K562 (cell line): ENCODE data around the gene CAPN2. TPM values are rescaled to one million over a fixed set of nuclear protein-coding genes. Genes with fewer than 3 reads are reported as not detected.
A peak's percentile ranks its signal among the peaks of the same experiment; 100 is the strongest.

Experiments used
- ATF6 ChIP-seq: sonication (generic); formaldehyde crosslinking; IDR thresholded peaks from 2 replicates; pipeline ENCODE4 v1.4.0; 2020; ENCODE audit warnings: mild to moderate bottlenecking, missing genetic modification reagents
- BRD9 ChIP-seq: fragments of 450-650 bp; IDR thresholded peaks from 2 replicates; pipeline ENCODE4 v1.6.1; 2018; ENCODE audit warnings: low read depth; ENCODE audit not compliant: partially characterized antibody
- FOXP4 ChIP-seq: sonication (generic); formaldehyde crosslinking; IDR thresholded peaks from 2 replicates; pipeline ENCODE4 v1.8.0; 2022; ENCODE audit warnings: mild to moderate bottlenecking, missing genetic modification reagents, borderline replicate concordance
- JUND ChIP-seq, 2 experiments: IDR thresholded peaks; 2 replicates in 1 of 2; 3 replicates in 1 of 2; pipeline ENCODE4 v1.6.1; 2011; ENCODE audit warnings: borderline replicate concordance in 2 of 2, low read depth in 2 of 2, low read length in 2 of 2, improper control_type of control experiment in 1 of 2, missing biosample characterization in 1 of 2, missing genetic modification characterization in 1 of 2, missing genetic modification reagents in 1 of 2
- MNT ChIP-seq, 2 experiments: fragments of 450-650 bp; conservative IDR thresholded peaks; 2 replicates each; pipeline ENCODE4 v1.6.1; 2017; ENCODE audit warnings: mild to moderate bottlenecking in 2 of 2, moderate library complexity in 2 of 2
- ZBTB7A ChIP-seq: IDR thresholded peaks from 2 replicates; pipeline ENCODE4 v1.6.1; 2011; ENCODE audit warnings: low read depth, mild to moderate bottlenecking, low read length, moderate library complexity, borderline replicate concordance; ENCODE audit not compliant: control insufficient read depth
- ZNF217 ChIP-seq: sonication (generic); formaldehyde crosslinking; IDR thresholded peaks from 2 replicates; pipeline ENCODE4 v1.8.0; 2022; ENCODE audit warnings: mild to moderate bottlenecking, missing genetic modification reagents
- ZNF407 ChIP-seq: fragments of 450-650 bp; IDR thresholded peaks from 2 replicates; pipeline ENCODE4 v1.6.1; 2016; ENCODE audit warnings: low read depth
- polyA plus RNA-seq, 8 experiments: library from polyadenylated mRNA; depleted of rRNA in 4 of 8; stranded (reverse) in 5 of 8; unstranded in 3 of 8; fragments of >200 nt; fragmentation: Nextera tagmentation in 2 of 8; fragmentation: Illumina TruSeq in 1 of 8; extraction: Ambion mirVana in 2 of 8; extraction: Trizol in 1 of 8; gene quantifications; 2 replicates each; pipeline versions ENCODE4 v1.2.1 to v1.2.3, GENCODE V29; 2011 to 2014; ENCODE audit warnings: inconsistent platforms in 1 of 8, missing spikeins in 1 of 8
- total RNA-seq, 7 experiments: library from RNA; depleted of rRNA in 6 of 7; stranded (reverse); fragments of >200 nt in 6 of 7; fragmentation: Illumina TruSeq in 2 of 7; extraction: Trizol in 2 of 7; gene quantifications; 2 replicates each; pipeline versions ENCODE4 v1.2.1 to v1.2.3, GENCODE V29; 2011 to 2021; ENCODE audit warnings: low replicate concordance in 1 of 7

Gene CAPN2
- total and polyA plus RNA-seq, 9 of the 15 experiments (the other 6 are each of a cell fraction or from before 2014, with no cell fraction given) = 24.6 to 157 (median 101) TPM

GRCh38 chr1:223785808-223786207 lies 73.5 kb downstream of the CAPN2 start (continued):
- TF ChIP-seq ZNF407 (no peak), ZNF217 (CRISPR knock-in tag) (no peak), JUND (IDR thresholded peaks at IDR 0.05; ENCODE audit: borderline replicate concordance, low read depth, low read length) (no peak), JUND (tag; IDR thresholded peaks at IDR 0.05; ENCODE audit: borderline replicate concordance, low read depth, low read length) (peak; percentile 61; the same call in 1 of the 3 replicates), BRD9 (peak; percentile 18), ATF6 (no peak), ZBTB7A (no peak), MNT (conservative IDR thresholded peaks at IDR 0.05) (no peak), FOXP4 (CRISPR knock-in tag) (no peak)
